KMS-11 (cell line): ENCODE measurements around the gene CELA3B.
"Not testable (repeated sequence)": the region's sequence is repeated elsewhere in the genome, so short reads cannot be mapped to it uniquely, and the experiment has no call there.

Experiments
- H2AFZ ChIP-seq: fragments of 200-600 bp; sonication (generic); 2 replicates; pipeline ENCODE4 v1.6.1; 2016; ENCODE audit warnings: antibody characterized with exemption, mixed run types, low read depth
- H3K27ac ChIP-seq: fragments of 200-600 bp; sonication (generic); 2 replicates; pipeline ENCODE4 v1.6.1; 2016; ENCODE audit warnings: mild to moderate bottlenecking, mixed run types
- H3K27me3 ChIP-seq: fragments of 200-600 bp; sonication (generic); 2 replicates; pipeline ENCODE4 v1.6.1; 2017; ENCODE audit warnings: mild to moderate bottlenecking, low read depth, mixed run types, moderate library complexity; ENCODE audit not compliant: insufficient read depth
- H3K36me3 ChIP-seq: fragments of 200-600 bp; sonication (generic); 2 replicates; pipeline ENCODE4 v1.6.1; 2017; ENCODE audit warnings: mild to moderate bottlenecking, mixed run types; ENCODE audit not compliant: insufficient read depth
- H3K4me1 ChIP-seq: fragments of 200-600 bp; sonication (generic); 2 replicates; pipeline ENCODE4 v1.6.1; 2016; ENCODE audit warnings: mild to moderate bottlenecking, low read depth, mixed run types; ENCODE audit not compliant: poor library complexity, severe bottlenecking
- H3K4me2 ChIP-seq: fragments of 200-600 bp; sonication (generic); 2 replicates; pipeline ENCODE4 v1.7.0; 2016; ENCODE audit warnings: mild to moderate bottlenecking, mixed run types
- H3K4me3 ChIP-seq: fragments of 200-600 bp; sonication (generic); IDR thresholded peaks from 2 replicates; pipeline ENCODE4 v1.6.1; 2017; ENCODE audit warnings: low read depth, low read length, mixed read lengths; ENCODE audit not compliant: insufficient read depth
- H3K79me2 ChIP-seq: fragments of 200-600 bp; sonication (generic); 2 replicates; pipeline ENCODE4 v1.6.1; 2016; ENCODE audit warnings: low read depth, mixed run types; ENCODE audit not compliant: insufficient read depth
- H3K9ac ChIP-seq: fragments of 200-600 bp; sonication (generic); 2 replicates; pipeline ENCODE4 v1.6.1; 2016; ENCODE audit warnings: mild to moderate bottlenecking, mixed run types
- H4K20me1 ChIP-seq: fragments of 200-600 bp; sonication (generic); 2 replicates; pipeline ENCODE4 v1.6.1; 2016; ENCODE audit warnings: mild to moderate bottlenecking, mixed run types; ENCODE audit not compliant: insufficient read depth
- CTCF ChIP-seq: fragments of 200-600 bp; sonication (generic); conservative IDR thresholded peaks from 2 replicates; pipeline ENCODE4 v1.6.1; 2017; ENCODE audit warnings: low read depth, mild to moderate bottlenecking, antibody characterized with exemption, low read length, moderate library complexity, mixed read lengths

The CELA3B gene

GRCh38 chr1:21942464-21942863, 34.4 kb upstream of the CELA3B start:
- Histone ChIP-seq H3K4me3 (no peak overlapping the region), H4K20me1 (no peaks in the 10 kb centered on the region), H3K4me1 (peaks cover 4% of the 10 kb centered on the region), H2AFZ (no peak overlapping the region), H3K79me2 (no peaks in the 10 kb centered on the region), H3K27ac (no peak overlapping the region), H3K9ac (no peak overlapping the region), H3K27me3 (peaks cover 3% of the 10 kb centered on the region; the same call in 1 of the 2 replicates), H3K4me2 (no peak overlapping the region), H3K36me3 (no peaks in the 10 kb centered on the region)
- TF ChIP-seq CTCF: no peak

- H3K36me3 ChIP-seq, H4K20me1 ChIP-seq, H3K4me3 ChIP-seq, H3K27ac ChIP-seq, H3K27me3 ChIP-seq, H3K4me1 ChIP-seq, H3K79me2 ChIP-seq, H3K9ac ChIP-seq, H2AFZ ChIP-seq, H3K4me2 ChIP-seq: not testable (repeated sequence)
These were observed 33.7 kb upstream of the CELA3B start for GRCh38 chr1:21942959-21943640.

DNA sequence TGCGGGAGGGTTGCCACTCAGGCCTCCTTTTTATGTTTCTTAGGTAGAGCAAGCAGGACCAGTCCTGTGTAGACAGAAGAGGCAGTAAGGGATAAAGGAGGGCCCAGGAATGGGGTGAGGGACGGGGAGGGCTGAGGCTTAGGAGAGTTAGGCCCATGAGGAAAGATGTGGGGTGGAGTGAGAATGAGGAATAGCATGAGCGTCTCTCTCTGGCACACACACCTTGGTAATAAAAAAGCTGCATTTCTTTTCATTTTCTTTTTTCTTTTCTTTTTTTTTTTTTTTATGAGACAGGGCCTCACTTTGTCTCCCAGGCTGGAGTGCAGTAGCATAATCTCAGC, 32.1 kb upstream of the CELA3B start:
- Histone ChIP-seq H3K4me3 (no peak overlapping the region), H3K4me2 (no peak overlapping the region), H3K36me3 (no peaks in the 10 kb centered on the region), H4K20me1 (no peaks in the 10 kb centered on the region), H3K4me1 (no peaks in the 10 kb centered on the region), H3K27me3 (peaks cover 7% of the 10 kb centered on the region; the same call in 1 of the 2 replicates), H3K9ac (no peak overlapping the region), H3K27ac (no peak overlapping the region), H2AFZ (no peak overlapping the region), H3K79me2 (no peaks in the 10 kb centered on the region)
- TF ChIP-seq CTCF: no peak

DNA sequence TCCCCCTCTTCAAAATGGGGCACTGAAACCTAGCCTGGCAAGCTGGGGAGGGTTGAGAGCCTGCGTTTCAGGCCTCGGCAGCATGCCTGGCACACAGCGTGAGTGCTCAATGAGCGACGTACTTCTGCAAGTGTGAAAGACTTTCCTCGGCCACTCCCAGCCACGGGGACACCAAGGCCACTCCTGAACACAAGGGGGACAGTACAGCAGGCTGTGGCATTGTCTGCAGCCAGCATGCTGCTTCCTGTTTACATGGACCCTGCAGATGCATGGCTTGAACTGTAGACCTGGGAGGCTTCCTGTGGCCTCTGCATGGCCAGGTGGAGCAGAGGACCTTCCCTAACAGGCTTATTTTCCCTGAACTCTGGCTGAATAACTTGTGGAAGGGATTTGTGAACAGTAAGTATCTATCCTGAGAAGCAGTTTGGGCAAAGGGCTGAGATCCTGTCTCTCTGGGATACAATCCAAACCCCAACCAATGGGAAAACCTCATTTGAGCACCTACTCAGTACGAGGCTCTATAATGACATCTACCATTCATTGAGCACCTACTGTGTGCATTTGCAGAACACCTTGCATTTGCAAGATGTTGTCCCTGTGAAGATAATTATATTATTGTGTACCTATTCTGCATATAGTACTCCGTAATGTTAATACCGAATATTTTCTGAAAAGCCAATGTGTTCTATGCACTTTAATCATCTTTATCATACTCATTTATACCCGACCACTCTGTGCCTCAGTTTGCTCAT, 29.8 kb upstream of the CELA3B start:
- Histone ChIP-seq H3K36me3 (no peaks in the 10 kb centered on the region), H3K79me2 (no peaks in the 10 kb centered on the region), H4K20me1 (no peaks in the 10 kb centered on the region), H3K27ac (no peak overlapping the region), H3K9ac (no peak overlapping the region), H3K27me3 (peaks cover 4% of the 10 kb centered on the region; the same call in 1 of the 2 replicates), H3K4me3 (no peak overlapping the region), H3K4me2 (no peak overlapping the region), H2AFZ (no peak overlapping the region), H3K4me1 (no peaks in the 10 kb centered on the region)
- TF ChIP-seq CTCF: no peak

- no peaks in the 10 kb centered on the region for H4K20me1 ChIP-seq
- H3K4me3 ChIP-seq: no peak overlapping the region
- H3K36me3 ChIP-seq: no peaks in the 10 kb centered on the region
- TF ChIP-seq CTCF: no peak
- no peak overlapping the region for H2AFZ ChIP-seq
- no peak overlapping the region for H3K27ac ChIP-seq
- no peaks in the 10 kb centered on the region for H3K4me1 ChIP-seq
- no peak overlapping the region for H3K4me2 ChIP-seq
- no peaks in the 10 kb centered on the region for H3K79me2 ChIP-seq
- peaks cover 9% of the 10 kb centered on the region; the same call in 1 of the 2 replicates for H3K27me3 ChIP-seq
- no peak overlapping the region for H3K9ac ChIP-seq
These were observed 26.1 kb upstream of the CELA3B start for GRCh38 chr1:21950734-21951133.
